Measurements from ENCODE around the gene KRTAP13-4. TPM values are rescaled to one million over a fixed set of nuclear protein-coding genes. Genes with fewer than 3 reads are reported as not detected.

The KRTAP13-4 gene
- total RNA-seq, 1 donor from 2014 or later, result not detected

Other genes with a start within 250 kb of the KRTAP13-4 start
- not detected for gene CLDN8, start 214.1 kb upstream of the KRTAP13-4 start, total RNA-seq
- not detected for gene KRTAP24-1, start 147.3 kb upstream of the KRTAP13-4 start, total RNA-seq
- not detected for gene KRTAP25-1, start 140.7 kb upstream of the KRTAP13-4 start, total RNA-seq
- not detected for gene KRTAP26-1, start 109.9 kb upstream of the KRTAP13-4 start, total RNA-seq
- not detected for gene KRTAP27-1, start 92.5 kb upstream of the KRTAP13-4 start, total RNA-seq
- gene KRTAP23-1, start 81.6 kb upstream of the KRTAP13-4 start, total RNA-seq, result not detected
- gene KRTAP13-2, start 57.9 kb upstream of the KRTAP13-4 start, total RNA-seq, result not detected
- gene KRTAP13-1, start 34.2 kb upstream of the KRTAP13-4 start, total RNA-seq, result not detected
- not detected for gene KRTAP13-3, start 4.3 kb upstream of the KRTAP13-4 start, total RNA-seq
- gene KRTAP15-1, start 10.1 kb downstream of the KRTAP13-4 start, total RNA-seq, result not detected
- gene KRTAP19-1, start 50.1 kb downstream of the KRTAP13-4 start, total RNA-seq, result not detected
- not detected for gene KRTAP19-2, start 57.2 kb downstream of the KRTAP13-4 start, total RNA-seq
- gene KRTAP19-3, start 61.8 kb downstream of the KRTAP13-4 start, total RNA-seq, result not detected
- gene KRTAP19-4, start 66.9 kb downstream of the KRTAP13-4 start, total RNA-seq, result not detected
- gene KRTAP19-5, start 71.9 kb downstream of the KRTAP13-4 start, total RNA-seq, result not detected
- gene KRTAP19-6, start 111.6 kb downstream of the KRTAP13-4 start, total RNA-seq, result not detected
- not detected for gene KRTAP19-7, start 131.1 kb downstream of the KRTAP13-4 start, total RNA-seq
- gene KRTAP22-2, start 160.2 kb downstream of the KRTAP13-4 start, total RNA-seq, result not detected
- gene KRTAP6-3, start 162.2 kb downstream of the KRTAP13-4 start, total RNA-seq, result not detected
- gene KRTAP6-2, start 168.7 kb downstream of the KRTAP13-4 start, total RNA-seq, result not detected
- not detected for gene KRTAP22-1, start 170.9 kb downstream of the KRTAP13-4 start, total RNA-seq
- gene KRTAP6-1, start 183.7 kb downstream of the KRTAP13-4 start, total RNA-seq, result not detected
- not detected for gene KRTAP20-1, start 186.2 kb downstream of the KRTAP13-4 start, total RNA-seq
- not detected for gene KRTAP20-4, start 190.4 kb downstream of the KRTAP13-4 start, total RNA-seq
- not detected for gene KRTAP20-2, start 205.0 kb downstream of the KRTAP13-4 start, total RNA-seq
- not detected for gene KRTAP20-3, start 212.6 kb downstream of the KRTAP13-4 start, total RNA-seq